ENCODE data around the gene KCNK4. TPM values are rescaled to one million over a fixed set of nuclear protein-coding genes. Genes with fewer than 3 reads are reported as not detected.
A peak's percentile ranks its signal among the peaks of the same experiment; 100 is the strongest.

KCNK4 gene
- total and polyA plus RNA-seq, 2 of the 13 experiments (the other 11 are each of a cell fraction or from before 2014, with no cell fraction given): not detected

- TF ChIP-seq, protein P1, sequence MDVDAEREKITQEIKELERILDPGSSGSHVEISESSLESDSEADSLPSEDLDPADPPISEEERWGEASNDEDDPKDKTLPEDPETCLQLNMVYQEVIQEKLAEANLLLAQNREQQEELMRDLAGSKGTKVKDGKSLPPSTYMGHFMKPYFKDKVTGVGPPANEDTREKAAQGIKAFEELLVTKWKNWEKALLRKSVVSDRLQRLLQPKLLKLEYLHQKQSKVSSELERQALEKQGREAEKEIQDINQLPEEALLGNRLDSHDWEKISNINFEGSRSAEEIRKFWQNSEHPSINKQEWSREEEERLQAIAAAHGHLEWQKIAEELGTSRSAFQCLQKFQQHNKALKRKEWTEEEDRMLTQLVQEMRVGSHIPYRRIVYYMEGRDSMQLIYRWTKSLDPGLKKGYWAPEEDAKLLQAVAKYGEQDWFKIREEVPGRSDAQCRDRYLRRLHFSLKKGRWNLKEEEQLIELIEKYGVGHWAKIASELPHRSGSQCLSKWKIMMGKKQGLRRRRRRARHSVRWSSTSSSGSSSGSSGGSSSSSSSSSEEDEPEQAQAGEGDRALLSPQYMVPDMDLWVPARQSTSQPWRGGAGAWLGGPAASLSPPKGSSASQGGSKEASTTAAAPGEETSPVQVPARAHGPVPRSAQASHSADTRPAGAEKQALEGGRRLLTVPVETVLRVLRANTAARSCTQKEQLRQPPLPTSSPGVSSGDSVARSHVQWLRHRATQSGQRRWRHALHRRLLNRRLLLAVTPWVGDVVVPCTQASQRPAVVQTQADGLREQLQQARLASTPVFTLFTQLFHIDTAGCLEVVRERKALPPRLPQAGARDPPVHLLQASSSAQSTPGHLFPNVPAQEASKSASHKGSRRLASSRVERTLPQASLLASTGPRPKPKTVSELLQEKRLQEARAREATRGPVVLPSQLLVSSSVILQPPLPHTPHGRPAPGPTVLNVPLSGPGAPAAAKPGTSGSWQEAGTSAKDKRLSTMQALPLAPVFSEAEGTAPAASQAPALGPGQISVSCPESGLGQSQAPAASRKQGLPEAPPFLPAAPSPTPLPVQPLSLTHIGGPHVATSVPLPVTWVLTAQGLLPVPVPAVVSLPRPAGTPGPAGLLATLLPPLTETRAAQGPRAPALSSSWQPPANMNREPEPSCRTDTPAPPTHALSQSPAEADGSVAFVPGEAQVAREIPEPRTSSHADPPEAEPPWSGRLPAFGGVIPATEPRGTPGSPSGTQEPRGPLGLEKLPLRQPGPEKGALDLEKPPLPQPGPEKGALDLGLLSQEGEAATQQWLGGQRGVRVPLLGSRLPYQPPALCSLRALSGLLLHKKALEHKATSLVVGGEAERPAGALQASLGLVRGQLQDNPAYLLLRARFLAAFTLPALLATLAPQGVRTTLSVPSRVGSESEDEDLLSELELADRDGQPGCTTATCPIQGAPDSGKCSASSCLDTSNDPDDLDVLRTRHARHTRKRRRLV (CRISPR knock-in tag; IDR thresholded peaks at IDR 0.05): 0 out of 2 replicates have a peak, but pooled peaks have one; percentile 27
- TF ChIP-seq CTCF (CRISPR knock-in tag; IDR thresholded peaks at IDR 0.05): no peak; the same call in 1 of the 2 replicates
Measured at GRCh38 chr11:64284962-64285884, 5.9 kb upstream of the KCNK4 start, which contains the start of gene GPR137 (continued).

Data from HepG2 (cell line).